ENCODE data around the gene COL23A1.

DNA sequence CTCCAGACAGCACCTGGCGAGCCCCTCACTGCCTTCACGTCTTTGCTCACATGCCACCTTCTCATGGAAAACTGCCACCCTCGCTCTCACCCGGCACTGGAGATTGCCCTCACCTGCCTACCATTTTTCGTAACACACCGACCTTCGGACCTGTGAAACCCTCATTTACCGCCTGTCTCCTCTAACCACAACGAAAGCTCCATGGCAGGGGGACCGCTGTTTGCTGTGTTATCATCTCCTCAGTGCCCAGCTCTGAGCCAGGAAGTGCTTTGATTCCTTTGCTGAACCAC is 248.4 kb downstream of the COL23A1 start:
- no peak for TF ChIP-seq EZH2 (IDR thresholded peaks at IDR 0.05; ENCODE audit: borderline replicate concordance, low read depth, low read length, poor library complexity, severe bottlenecking)
- TF ChIP-seq, protein P1, sequence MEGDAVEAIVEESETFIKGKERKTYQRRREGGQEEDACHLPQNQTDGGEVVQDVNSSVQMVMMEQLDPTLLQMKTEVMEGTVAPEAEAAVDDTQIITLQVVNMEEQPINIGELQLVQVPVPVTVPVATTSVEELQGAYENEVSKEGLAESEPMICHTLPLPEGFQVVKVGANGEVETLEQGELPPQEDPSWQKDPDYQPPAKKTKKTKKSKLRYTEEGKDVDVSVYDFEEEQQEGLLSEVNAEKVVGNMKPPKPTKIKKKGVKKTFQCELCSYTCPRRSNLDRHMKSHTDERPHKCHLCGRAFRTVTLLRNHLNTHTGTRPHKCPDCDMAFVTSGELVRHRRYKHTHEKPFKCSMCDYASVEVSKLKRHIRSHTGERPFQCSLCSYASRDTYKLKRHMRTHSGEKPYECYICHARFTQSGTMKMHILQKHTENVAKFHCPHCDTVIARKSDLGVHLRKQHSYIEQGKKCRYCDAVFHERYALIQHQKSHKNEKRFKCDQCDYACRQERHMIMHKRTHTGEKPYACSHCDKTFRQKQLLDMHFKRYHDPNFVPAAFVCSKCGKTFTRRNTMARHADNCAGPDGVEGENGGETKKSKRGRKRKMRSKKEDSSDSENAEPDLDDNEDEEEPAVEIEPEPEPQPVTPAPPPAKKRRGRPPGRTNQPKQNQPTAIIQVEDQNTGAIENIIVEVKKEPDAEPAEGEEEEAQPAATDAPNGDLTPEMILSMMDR (conservative IDR thresholded peaks at IDR 0.05; ENCODE audit: low read depth, low read length): no peak
